ENCODE measurements around the gene PCSK6.

Gene PCSK6

GRCh38 chr15:101409621-101410020, 79.9 kb downstream of the PCSK6 start:
- Histone ChIP-seq H3K9ac (ENCODE audit: low read depth, low read length, poor library complexity, severe bottlenecking) (no peak overlapping the region), H3K27me3 (ENCODE audit: insufficient read depth, low read length, poor library complexity, severe bottlenecking) (no peaks in the 10 kb centered on the region), H3K4me2 (ENCODE audit: low read depth, low read length, poor library complexity, severe bottlenecking) (no peak overlapping the region), H3K4me3 (ENCODE audit: low read length, poor library complexity, severe bottlenecking) (no peak overlapping the region), H3K9me3 (ENCODE audit: insufficient read depth, low read depth, low read length) (peaks cover 4% of the 10 kb centered on the region; the same call in 1 of the 2 replicates), H3K36me3 (ENCODE audit: insufficient read depth, low read length) (no peaks in the 10 kb centered on the region), H3F3A (ENCODE audit: low read depth) (no peaks in the 10 kb centered on the region), H2AFZ (ENCODE audit: low read length) (no peak overlapping the region), H3K79me2 (ENCODE audit: insufficient read depth, low read length) (no peaks in the 10 kb centered on the region), H3K9me2 (replicated peaks; ENCODE audit: low read depth, low read length) (no peaks in the 10 kb centered on the region), H4K20me1 (ENCODE audit: insufficient read depth, low read length, poor library complexity, severe bottlenecking) (no peaks in the 10 kb centered on the region), H3K4me1 (ENCODE audit: insufficient read depth, low read length, poor library complexity, severe bottlenecking) (no peaks in the 10 kb centered on the region)
- TF ChIP-seq CTCF (conservative IDR thresholded peaks at IDR 0.05; ENCODE audit: low read length) (no peak), EZH2phosphoT487 (IDR thresholded peaks at IDR 0.05; ENCODE audit: borderline replicate concordance) (no peak)

- Histone ChIP-seq H3K36me3 (ENCODE audit: insufficient read depth, low read length) (no peaks in the 10 kb centered on the region), H3K4me2 (ENCODE audit: low read depth, low read length, poor library complexity, severe bottlenecking) (no peak overlapping the region), H2AFZ (ENCODE audit: low read length) (no peak overlapping the region), H3K4me3 (ENCODE audit: low read length, poor library complexity, severe bottlenecking) (no peak overlapping the region), H3F3A (ENCODE audit: low read depth) (no peaks in the 10 kb centered on the region), H3K27me3 (ENCODE audit: insufficient read depth, low read length, poor library complexity, severe bottlenecking) (no peaks in the 10 kb centered on the region), H3K9me2 (replicated peaks; ENCODE audit: low read depth, low read length) (no peaks in the 10 kb centered on the region), H4K20me1 (ENCODE audit: insufficient read depth, low read length, poor library complexity, severe bottlenecking) (no peaks in the 10 kb centered on the region), H3K9ac (ENCODE audit: low read depth, low read length, poor library complexity, severe bottlenecking) (no peak overlapping the region), H3K79me2 (ENCODE audit: insufficient read depth, low read length) (no peaks in the 10 kb centered on the region), H3K9me3 (ENCODE audit: insufficient read depth, low read depth, low read length) (peaks cover 7% of the 10 kb centered on the region; the same call in 1 of the 2 replicates), H3K4me1 (ENCODE audit: insufficient read depth, low read length, poor library complexity, severe bottlenecking) (no peaks in the 10 kb centered on the region)
- TF ChIP-seq EZH2phosphoT487 (IDR thresholded peaks at IDR 0.05; ENCODE audit: borderline replicate concordance), result no peak
- no peak for TF ChIP-seq CTCF (conservative IDR thresholded peaks at IDR 0.05; ENCODE audit: low read length)
Measured at GRCh38 chr15:101407966-101408775, 81.3 kb downstream of the PCSK6 start.

GRCh38 chr15:101407439-101407838, 82.1 kb downstream of the PCSK6 start:
- no peak for TF ChIP-seq CTCF (conservative IDR thresholded peaks at IDR 0.05; ENCODE audit: low read length)
- TF ChIP-seq EZH2phosphoT487 (IDR thresholded peaks at IDR 0.05; ENCODE audit: borderline replicate concordance), result no peak
- Histone ChIP-seq H3F3A (ENCODE audit: low read depth) (no peaks in the 10 kb centered on the region), H2AFZ (ENCODE audit: low read length) (no peak overlapping the region), H3K27me3 (ENCODE audit: insufficient read depth, low read length, poor library complexity, severe bottlenecking) (no peaks in the 10 kb centered on the region), H3K79me2 (ENCODE audit: insufficient read depth, low read length) (no peaks in the 10 kb centered on the region), H3K36me3 (ENCODE audit: insufficient read depth, low read length) (no peaks in the 10 kb centered on the region), H3K4me1 (ENCODE audit: insufficient read depth, low read length, poor library complexity, severe bottlenecking) (no peaks in the 10 kb centered on the region), H3K9me3 (ENCODE audit: insufficient read depth, low read depth, low read length) (peaks cover 7% of the 10 kb centered on the region; the same call in 1 of the 2 replicates), H4K20me1 (ENCODE audit: insufficient read depth, low read length, poor library complexity, severe bottlenecking) (no peaks in the 10 kb centered on the region), H3K9me2 (replicated peaks; ENCODE audit: low read depth, low read length) (no peaks in the 10 kb centered on the region), H3K4me2 (ENCODE audit: low read depth, low read length, poor library complexity, severe bottlenecking) (no peak overlapping the region), H3K9ac (ENCODE audit: low read depth, low read length, poor library complexity, severe bottlenecking) (no peak overlapping the region), H3K4me3 (ENCODE audit: low read length, poor library complexity, severe bottlenecking) (no peak overlapping the region)
